ENCODE data around the gene NTHL1.

NTHL1 gene

GRCh38 chr16:2089706-2090480 is 42.3 kb upstream of the NTHL1 start:
- H3K27ac ChIP-seq: no peak overlapping the region
- in situ Hi-C loops (cut with HindIII; ENCODE audit: low pct_ligation_motif_present, low sequenced_read_pairs): no loop called here
- DNase-seq: no peak
- peaks cover 79% of the 10 kb centered on the region for H3K36me3 ChIP-seq (replicated peaks)
- H3K27me3 ChIP-seq (replicated peaks): no peaks in the 10 kb centered on the region
- TF ChIP-seq CTCF (IDR thresholded peaks at IDR 0.05; ENCODE audit: low read depth, low read length, missing control alignments): no peak
- H3K4me3 ChIP-seq (ENCODE audit: low read depth, low read length): no peak overlapping the region

- Histone ChIP-seq H3K4me3 (ENCODE audit: low read depth, low read length) (no peak overlapping the region), H3K36me3 (replicated peaks) (peaks cover 80% of the 10 kb centered on the region), H3K27ac (no peak overlapping the region), H3K27me3 (replicated peaks) (no peaks in the 10 kb centered on the region)
- TF ChIP-seq CTCF (IDR thresholded peaks at IDR 0.05; ENCODE audit: low read depth, low read length, missing control alignments): no peak
- no peak for DNase-seq
- in situ Hi-C loops (cut with HindIII; ENCODE audit: low pct_ligation_motif_present, low sequenced_read_pairs): no loop called here
Measured at GRCh38 chr16:2088759-2089358, 41.2 kb upstream of the NTHL1 start.

GRCh38 chr16:2087748-2088631 is 40.4 kb upstream of the NTHL1 start:
- DNase-seq: no peak
- TF ChIP-seq CTCF (IDR thresholded peaks at IDR 0.05; ENCODE audit: low read depth, low read length, missing control alignments): no peak
- in situ Hi-C loops (cut with HindIII; ENCODE audit: low pct_ligation_motif_present, low sequenced_read_pairs): no loop called here

DNA sequence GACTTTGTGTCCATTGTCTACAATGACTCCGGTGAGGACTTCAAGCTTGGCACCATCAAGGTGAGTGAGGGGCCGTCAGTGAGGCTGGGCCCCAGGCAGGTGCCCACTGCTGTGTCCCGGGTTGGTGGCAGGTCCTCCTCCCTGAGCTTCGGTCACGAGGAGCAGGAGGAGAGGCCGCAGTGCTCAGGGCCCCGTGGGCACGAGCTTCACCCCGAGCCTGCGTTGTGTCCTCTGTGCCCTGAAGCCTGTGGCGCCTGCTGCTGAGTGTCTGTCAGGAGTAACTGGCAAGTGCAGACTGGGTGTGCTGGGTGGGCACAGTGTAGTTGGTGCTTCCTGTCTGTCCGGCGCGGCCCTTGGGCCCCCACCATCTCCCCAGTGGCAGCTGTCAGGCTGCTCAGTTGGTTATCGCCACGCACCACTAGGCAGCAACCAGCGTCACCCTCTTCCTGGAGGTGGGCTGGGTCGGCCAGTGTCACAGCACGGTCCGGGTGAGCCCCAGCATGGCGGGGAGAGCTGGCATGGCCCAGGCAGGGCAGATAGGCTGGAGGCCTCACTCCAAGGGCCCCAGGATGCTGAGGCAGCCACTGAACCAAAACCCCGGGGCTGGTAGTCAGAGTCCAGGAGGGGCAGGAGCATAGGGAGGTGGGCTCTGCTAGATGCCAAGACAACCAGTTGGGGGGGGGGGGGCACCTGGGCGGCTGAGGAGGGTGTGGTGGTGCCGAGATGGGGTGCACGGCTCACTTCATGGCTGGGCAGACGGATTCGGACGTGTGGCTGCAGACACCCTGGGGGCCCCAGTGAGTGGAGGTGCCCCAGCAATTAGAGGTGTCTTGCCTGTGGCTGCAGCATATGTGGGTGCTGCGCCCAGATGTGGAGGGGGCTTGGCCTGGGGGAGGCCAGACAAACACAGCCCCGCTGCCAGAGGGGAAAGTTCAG is 39.4 kb upstream of the NTHL1 start:
- in situ Hi-C loops (cut with HindIII; ENCODE audit: low pct_ligation_motif_present, low sequenced_read_pairs): no loop called here
- no peak for TF ChIP-seq CTCF (IDR thresholded peaks at IDR 0.05; ENCODE audit: low read depth, low read length, missing control alignments)
- Histone ChIP-seq H3K36me3 (replicated peaks) (peaks cover 71% of the 10 kb centered on the region), H3K4me3 (ENCODE audit: low read depth, low read length) (no peak overlapping the region), H3K27me3 (replicated peaks) (no peaks in the 10 kb centered on the region), H3K27ac (no peak overlapping the region)
- no peak for DNase-seq

More at GRCh38 chr16:2087748-2088631, 40.4 kb upstream of the NTHL1 start:
- H3K27ac ChIP-seq: no peak overlapping the region
- H3K4me3 ChIP-seq (ENCODE audit: low read depth, low read length): no peak overlapping the region
- peaks cover 74% of the 10 kb centered on the region for H3K36me3 ChIP-seq (replicated peaks)
- H3K27me3 ChIP-seq (replicated peaks): no peaks in the 10 kb centered on the region

DNA sequence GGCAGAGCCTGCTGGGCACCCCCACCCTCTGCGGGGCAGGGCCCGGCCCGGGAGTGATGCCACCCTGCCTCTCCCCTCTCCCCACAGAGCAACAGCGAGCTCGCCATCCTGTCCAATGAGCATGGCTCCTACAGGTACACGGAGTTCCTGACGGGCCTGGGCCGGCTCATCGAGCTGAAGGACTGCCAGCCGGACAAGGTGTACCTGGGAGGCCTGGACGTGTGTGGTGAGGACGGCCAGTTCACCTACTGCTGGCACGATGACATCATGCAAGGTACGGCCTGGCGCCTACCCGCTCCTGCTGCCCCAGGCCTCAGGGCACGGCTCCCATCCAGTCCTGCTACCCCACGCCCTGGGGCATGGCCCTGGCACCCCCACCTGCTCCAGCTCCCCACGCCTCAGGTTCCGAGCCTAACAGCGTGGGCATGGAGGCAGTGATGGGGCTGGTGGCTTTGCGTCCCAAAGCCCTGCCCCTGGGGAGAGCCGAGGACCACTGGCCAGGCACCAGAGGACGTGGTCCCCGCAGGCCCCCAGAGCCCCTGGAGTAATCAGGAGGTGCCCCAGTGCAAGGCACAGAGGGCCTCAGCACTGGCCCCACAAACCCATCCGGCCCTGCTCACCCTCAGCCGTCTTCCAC is 38.6 kb upstream of the NTHL1 start:
- Histone ChIP-seq H3K27ac (no peak overlapping the region), H3K36me3 (replicated peaks) (peaks cover 71% of the 10 kb centered on the region)

More for the DNA sequence above, 38.6 kb upstream of the NTHL1 start:
- no peak for TF ChIP-seq CTCF (IDR thresholded peaks at IDR 0.05; ENCODE audit: low read depth, low read length, missing control alignments)
- no peak overlapping the region for H3K4me3 ChIP-seq (ENCODE audit: low read depth, low read length)
- H3K27me3 ChIP-seq (replicated peaks): no peaks in the 10 kb centered on the region
- in situ Hi-C loops (cut with HindIII; ENCODE audit: low pct_ligation_motif_present, low sequenced_read_pairs): no loop called here
- no peak for DNase-seq

Measured in brain microvascular endothelial cell (primary cell).